Endothelial cell of umbilical vein (primary cell): ENCODE results near the gene TMEM51. TPM values are rescaled to one million over a fixed set of nuclear protein-coding genes. Genes with fewer than 3 reads are reported as not detected.

ENCODE experiments used
- BruUV-seq: library from RNA; stranded (reverse); fragments of 400-500 nt; replicated peaks from 2 replicates; lab custom pipeline; 2021; lab: Mats Ljungman, UMichigan
- CTCF ChIA-PET: fragments of 300-600, 350-600 bp; sonication (Branson Sonifier 250); formaldehyde crosslinking; loops from one replicate; lab custom pipeline; 2021; ENCODE audit warnings: antibody characterized with exemption, inconsistent platforms; lab: Charles Lee
- POLR2A ChIA-PET: fragments of 300-600, 350-600 bp; sonication (Branson Sonifier 250); formaldehyde crosslinking; loops from one replicate; lab custom pipeline; 2021; ENCODE audit warnings: antibody characterized with exemption, inconsistent platforms; lab: Charles Lee
- DNase-seq: peaks from one replicate; pipeline ENCODE4 v3.0.0-alpha.2; 2011; ENCODE audit warnings: low read depth, low spot score
- FAIRE-seq: peaks from 2 replicates; lab custom pipeline; 2011; peaks lifted over from hg19 to GRCh38; lab: Jason Lieb, UNC
- H2AFZ ChIP-seq: 2 replicates; pipeline ENCODE4 v1.6.0; 2012; ENCODE audit warnings: low read depth, low read length, control low read depth, inconsistent platforms
- H3K27ac ChIP-seq: 2 replicates; pipeline ENCODE4 v1.5.1; 2011; ENCODE audit warnings: low read depth, mild to moderate bottlenecking, control low read depth, low read length, moderate library complexity; ENCODE audit not compliant: insufficient read depth
- H3K27me3 ChIP-seq, 2 experiments: 2 replicates each; pipeline versions ENCODE4 v1.6.0 to v1.6.1; 2011; ENCODE audit warnings: low read length in 2 of 2, mixed read lengths in 1 of 2; ENCODE audit not compliant: control insufficient read depth in 2 of 2, insufficient read depth in 2 of 2
- H3K36me3 ChIP-seq, 2 experiments: 2 replicates in 1 of 2; 3 replicates in 1 of 2; pipeline ENCODE4 v1.5.1; 2011; ENCODE audit warnings: low read length in 2 of 2, mild to moderate bottlenecking in 1 of 2, moderate library complexity in 1 of 2; ENCODE audit not compliant: control insufficient read depth in 2 of 2, insufficient read depth in 2 of 2; ENCODE audit errors: extremely low read depth in 1 of 2
- H3K4me1 ChIP-seq: 3 replicates; pipeline ENCODE4 v1.5.1; 2011; ENCODE audit warnings: mild to moderate bottlenecking, low read length; ENCODE audit not compliant: control insufficient read depth, insufficient read depth; ENCODE audit errors: extremely low read depth
- H3K4me2 ChIP-seq: 2 replicates; pipeline ENCODE4 v1.6.1; 2011; ENCODE audit warnings: low read length, control low read depth, mixed read lengths; ENCODE audit not compliant: insufficient read depth
- H3K4me3 ChIP-seq, 3 experiments: fragments of 200-600 bp in 1 of 3; sonication (generic), shearing (Covaris generic) in 1 of 3; replicated peaks in 1 of 3; 2 replicates each; pipeline ENCODE4 v1.5.1; 2011 to 2016; ENCODE audit warnings: control low read depth in 3 of 3, low read length in 3 of 3, mild to moderate bottlenecking in 2 of 3, inconsistent platforms in 1 of 3, low read depth in 1 of 3, moderate library complexity in 1 of 3; ENCODE audit not compliant: insufficient read depth in 1 of 3
- H3K79me2 ChIP-seq: 2 replicates; pipeline ENCODE4 v1.6.0; 2012; ENCODE audit warnings: low read length, inconsistent platforms; ENCODE audit not compliant: control insufficient read depth, insufficient read depth
- H3K9ac ChIP-seq: replicated peaks from 2 replicates; pipeline ENCODE3; 2011; ENCODE audit warnings: low read length, control low read depth; ENCODE audit not compliant: insufficient read depth; ENCODE audit errors: extremely low read depth
- H3K9me1 ChIP-seq: replicated peaks from 3 replicates; pipeline ENCODE4 v1.6.0; 2011; ENCODE audit warnings: mild to moderate bottlenecking, low read length; ENCODE audit not compliant: control insufficient read depth, insufficient read depth; ENCODE audit errors: extremely low read depth
- H3K9me3 ChIP-seq: replicated peaks from 2 replicates; pipeline ENCODE4 v1.5.1; 2012; ENCODE audit warnings: low read length, inconsistent platforms; ENCODE audit not compliant: control insufficient read depth, insufficient read depth
- H4K20me1 ChIP-seq: replicated peaks from 2 replicates; pipeline ENCODE3; 2011; ENCODE audit warnings: mild to moderate bottlenecking, low read length; ENCODE audit not compliant: control insufficient read depth, insufficient read depth; ENCODE audit errors: extremely low read depth
- CTCF ChIP-seq, 2 donors: IDR thresholded peaks; 1 replicate in 1 of 2; 2 replicates in 1 of 2; pipeline ENCODE4 v1.5.1; 2011; ENCODE audit warnings: low read length in 2 of 2, mild to moderate bottlenecking in 2 of 2, moderate library complexity in 2 of 2, control low read depth in 1 of 2, inconsistent platforms in 1 of 2, low read depth in 1 of 2; ENCODE audit not compliant: insufficient read depth in 1 of 2; ENCODE audit errors: extremely low read depth in 1 of 2
- EZH2 ChIP-seq: IDR thresholded peaks from 2 replicates; pipeline ENCODE4 v1.6.1; 2012; ENCODE audit warnings: borderline replicate concordance, low read depth, mild to moderate bottlenecking, moderate library complexity, low read length, inconsistent platforms; ENCODE audit not compliant: severe bottlenecking
- FOS ChIP-seq: IDR thresholded peaks from 2 replicates; pipeline ENCODE4 v1.6.1; 2011; ENCODE audit warnings: mild to moderate bottlenecking, low read length, moderate library complexity, borderline replicate concordance; ENCODE audit not compliant: insufficient read depth
- GATA2 ChIP-seq: IDR thresholded peaks from 2 replicates; pipeline ENCODE4 v1.7.0; 2011; ENCODE audit warnings: low read depth, mild to moderate bottlenecking, moderate library complexity, mixed read lengths, low read length; ENCODE audit not compliant: insufficient read length, insufficient read depth
- JUN ChIP-seq: IDR thresholded peaks from 2 replicates; pipeline ENCODE4 v1.6.1; 2011; ENCODE audit warnings: borderline replicate concordance, low read depth; ENCODE audit not compliant: insufficient read length, insufficient read depth
- MAX ChIP-seq: IDR thresholded peaks from 2 replicates; pipeline ENCODE4 v1.6.1; 2011; ENCODE audit not compliant: insufficient read depth, insufficient read length
- MYC ChIP-seq: IDR thresholded peaks from one replicate; pipeline ENCODE4 v1.6.1; 2011; ENCODE audit warnings: mild to moderate bottlenecking, low read depth, low read length
- POLR2A ChIP-seq: IDR thresholded peaks from 2 replicates; pipeline ENCODE4 v1.6.1; 2012; ENCODE audit warnings: low read depth, mild to moderate bottlenecking, control low read depth, low read length
- POLR2AphosphoS5 ChIP-seq: IDR thresholded peaks from 2 replicates; pipeline ENCODE4 v1.6.1; 2012; ENCODE audit warnings: low read depth, mild to moderate bottlenecking, control low read depth, low read length, moderate library complexity; ENCODE audit not compliant: insufficient read depth
- dilution Hi-C: fragments of 300-500 bp; cut with MboI; formaldehyde crosslinking; loops from one replicate; pipeline ENCODE4 v1.15.0; 2019; ENCODE audit warnings: low sequenced_read_pairs; ENCODE audit not compliant: extremely low pct_ligation_motif_present
- intact Hi-C: fragments of 100-400 bp; cut with micrococcal nuclease; formaldehyde crosslinking; loops from one replicate; pipeline ENCODE4 v1.10.0; 2022
- polyA plus RNA-seq, 4 experiments: library from polyadenylated mRNA; depleted of rRNA in 3 of 4; stranded (reverse) in 3 of 4; unstranded in 1 of 4; fragments of >200 nt; gene quantifications; 2 replicates each; pipeline versions ENCODE4 v1.2.1 to v1.2.3, GENCODE V29; 2011 to 2012; ENCODE audit warnings: missing spikeins in 1 of 4
- total RNA-seq: library from RNA; stranded (reverse); gene quantifications from 2 replicates; pipeline ENCODE4 v1.2.3, GENCODE V29; 2021

Gene TMEM51
- total and polyA plus RNA-seq, 2 donors (not counting 3 experiments of a cell fraction or from before 2014, with no cell fraction given) = 13.7 to 13.9 TPM

GRCh38 chr1:15176120-15176519, 22.6 kb downstream of the TMEM51 start:
- no peak for TF ChIP-seq CTCF (IDR thresholded peaks at IDR 0.05; ENCODE audit: extremely low read depth in 1 of 2, insufficient read depth in 1 of 2, low read depth in 1 of 2, low read length in 2 of 2)
- no peak for TF ChIP-seq JUN
- no peak for TF ChIP-seq MAX
- TF ChIP-seq MYC = no peak
- no peak for TF ChIP-seq EZH2
- TF ChIP-seq GATA2 = no peak
- TF ChIP-seq POLR2AphosphoS5 = no peak
- TF ChIP-seq POLR2A = no peak
- no peak for TF ChIP-seq FOS
- Histone ChIP-seq H4K20me1 (no peaks in the 10 kb centered on the region), H3K79me2 (peaks cover 4% of the 10 kb centered on the region), H2AFZ (no peak overlapping the region), H3K36me3 (no peaks in the 10 kb centered on the region), H3K4me3 (no peak overlapping the region), H3K9me3 (no peaks in the 10 kb centered on the region), H3K4me1 (peaks cover 32% of the 10 kb centered on the region), H3K9ac (no peak overlapping the region), H3K4me2 (no peak overlapping the region), H3K9me1 (no peaks in the 10 kb centered on the region), H3K27ac (no peak overlapping the region), H3K27me3 (no peaks in the 10 kb centered on the region)
- CTCF ChIA-PET = no interaction called here
- intact Hi-C loops = no loop called here
- dilution Hi-C loops = no loop called here
- FAIRE-seq (no peak), DNase-seq (no peak)
- BruUV-seq = no TSS peak
- POLR2A ChIA-PET = no interaction called here
